HL-60 (cell line): Measurements from ENCODE around the gene IGFBPL1.
"Not testable (repeated sequence)": the region's sequence is repeated elsewhere in the genome, so short reads cannot be mapped to it uniquely, and the experiment has no call there.

Source experiments
- DNase-seq, 2 experiments: peaks; one replicate each; pipeline ENCODE4 v3.0.0-alpha.2; 2010 to 2020; ENCODE audit warnings: low read depth in 1 of 2, low spot score in 1 of 2
- H3K27ac ChIP-seq: fragments of 250-450 bp; sonication (Bioruptor Pico); replicated peaks from 2 replicates; pipeline ENCODE4 v1.5.1; 2020; ENCODE audit warnings: mild to moderate bottlenecking, moderate library complexity
- H3K27me3 ChIP-seq: fragments of 250-450 bp; sonication (Bioruptor Pico); 2 replicates; pipeline ENCODE4 v1.5.1; 2021; ENCODE audit warnings: mild to moderate bottlenecking, moderate library complexity; ENCODE audit not compliant: insufficient read depth, poor library complexity, severe bottlenecking
- H3K4me3 ChIP-seq: replicated peaks from 2 replicates; pipeline ENCODE4 v1.5.1; 2011; ENCODE audit warnings: mild to moderate bottlenecking, control low read depth, low read length; ENCODE audit not compliant: insufficient read depth
- GABPA ChIP-seq: IDR thresholded peaks from 2 replicates; pipeline ENCODE4 v1.6.1; 2012; ENCODE audit warnings: low read depth
- POLR2AphosphoS5 ChIP-seq: IDR thresholded peaks from 2 replicates; pipeline ENCODE4 v1.6.1; 2012; ENCODE audit warnings: low read depth
- SPI1 ChIP-seq: IDR thresholded peaks from 2 replicates; pipeline ENCODE4 v1.6.1; 2012; ENCODE audit warnings: low read depth, mild to moderate bottlenecking, borderline replicate concordance
- TF ChIP-seq, protein P1 (sequence below): IDR thresholded peaks from one replicate; pipeline ENCODE4 v1.5.1; 2011; ENCODE audit warnings: low read length, control low read depth, inconsistent platforms; ENCODE audit not compliant: insufficient read depth
- TF ChIP-seq, protein P2 (sequence below): IDR thresholded peaks from 2 replicates; pipeline ENCODE4 v1.6.1; 2012; ENCODE audit warnings: low read depth; ENCODE audit not compliant: insufficient replicate concordance

Gene IGFBPL1

DNA sequence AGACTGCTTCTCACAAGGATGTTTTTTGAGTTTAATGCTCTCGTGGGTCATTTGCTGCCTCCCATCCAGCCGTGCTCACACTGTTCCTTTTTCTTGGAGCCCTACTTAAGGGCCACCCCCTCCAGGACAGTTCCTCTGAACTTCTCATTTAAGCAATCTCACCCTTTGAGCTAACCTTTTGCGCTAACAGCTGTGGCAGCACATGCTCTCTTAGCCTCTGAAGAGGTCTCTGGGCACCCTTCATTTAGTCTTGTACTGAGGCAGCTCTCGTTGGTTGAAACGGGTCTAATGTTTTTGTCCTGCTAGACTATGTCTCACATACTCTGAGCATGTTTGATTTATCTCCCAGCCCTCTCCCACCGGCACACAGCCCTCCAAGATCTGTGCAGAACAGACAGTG is 19.9 kb downstream of the IGFBPL1 start:
- peaks cover 2% of the 10 kb centered on the region for H3K27me3 ChIP-seq
- H3K4me3 ChIP-seq: no peak overlapping the region
- TF ChIP-seq POLR2AphosphoS5 (no peak), GABPA (no peak), SPI1 (no peak)
- TF ChIP-seq, protein P1, sequence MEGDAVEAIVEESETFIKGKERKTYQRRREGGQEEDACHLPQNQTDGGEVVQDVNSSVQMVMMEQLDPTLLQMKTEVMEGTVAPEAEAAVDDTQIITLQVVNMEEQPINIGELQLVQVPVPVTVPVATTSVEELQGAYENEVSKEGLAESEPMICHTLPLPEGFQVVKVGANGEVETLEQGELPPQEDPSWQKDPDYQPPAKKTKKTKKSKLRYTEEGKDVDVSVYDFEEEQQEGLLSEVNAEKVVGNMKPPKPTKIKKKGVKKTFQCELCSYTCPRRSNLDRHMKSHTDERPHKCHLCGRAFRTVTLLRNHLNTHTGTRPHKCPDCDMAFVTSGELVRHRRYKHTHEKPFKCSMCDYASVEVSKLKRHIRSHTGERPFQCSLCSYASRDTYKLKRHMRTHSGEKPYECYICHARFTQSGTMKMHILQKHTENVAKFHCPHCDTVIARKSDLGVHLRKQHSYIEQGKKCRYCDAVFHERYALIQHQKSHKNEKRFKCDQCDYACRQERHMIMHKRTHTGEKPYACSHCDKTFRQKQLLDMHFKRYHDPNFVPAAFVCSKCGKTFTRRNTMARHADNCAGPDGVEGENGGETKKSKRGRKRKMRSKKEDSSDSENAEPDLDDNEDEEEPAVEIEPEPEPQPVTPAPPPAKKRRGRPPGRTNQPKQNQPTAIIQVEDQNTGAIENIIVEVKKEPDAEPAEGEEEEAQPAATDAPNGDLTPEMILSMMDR: no peak
- TF ChIP-seq, protein P2, sequence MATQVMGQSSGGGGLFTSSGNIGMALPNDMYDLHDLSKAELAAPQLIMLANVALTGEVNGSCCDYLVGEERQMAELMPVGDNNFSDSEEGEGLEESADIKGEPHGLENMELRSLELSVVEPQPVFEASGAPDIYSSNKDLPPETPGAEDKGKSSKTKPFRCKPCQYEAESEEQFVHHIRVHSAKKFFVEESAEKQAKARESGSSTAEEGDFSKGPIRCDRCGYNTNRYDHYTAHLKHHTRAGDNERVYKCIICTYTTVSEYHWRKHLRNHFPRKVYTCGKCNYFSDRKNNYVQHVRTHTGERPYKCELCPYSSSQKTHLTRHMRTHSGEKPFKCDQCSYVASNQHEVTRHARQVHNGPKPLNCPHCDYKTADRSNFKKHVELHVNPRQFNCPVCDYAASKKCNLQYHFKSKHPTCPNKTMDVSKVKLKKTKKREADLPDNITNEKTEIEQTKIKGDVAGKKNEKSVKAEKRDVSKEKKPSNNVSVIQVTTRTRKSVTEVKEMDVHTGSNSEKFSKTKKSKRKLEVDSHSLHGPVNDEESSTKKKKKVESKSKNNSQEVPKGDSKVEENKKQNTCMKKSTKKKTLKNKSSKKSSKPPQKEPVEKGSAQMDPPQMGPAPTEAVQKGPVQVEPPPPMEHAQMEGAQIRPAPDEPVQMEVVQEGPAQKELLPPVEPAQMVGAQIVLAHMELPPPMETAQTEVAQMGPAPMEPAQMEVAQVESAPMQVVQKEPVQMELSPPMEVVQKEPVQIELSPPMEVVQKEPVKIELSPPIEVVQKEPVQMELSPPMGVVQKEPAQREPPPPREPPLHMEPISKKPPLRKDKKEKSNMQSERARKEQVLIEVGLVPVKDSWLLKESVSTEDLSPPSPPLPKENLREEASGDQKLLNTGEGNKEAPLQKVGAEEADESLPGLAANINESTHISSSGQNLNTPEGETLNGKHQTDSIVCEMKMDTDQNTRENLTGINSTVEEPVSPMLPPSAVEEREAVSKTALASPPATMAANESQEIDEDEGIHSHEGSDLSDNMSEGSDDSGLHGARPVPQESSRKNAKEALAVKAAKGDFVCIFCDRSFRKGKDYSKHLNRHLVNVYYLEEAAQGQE: no peak
- no peak for DNase-seq
- H3K27ac ChIP-seq: no peak overlapping the region

- no peak overlapping the region for H3K4me3 ChIP-seq
- TF ChIP-seq GABPA (no peak), POLR2AphosphoS5 (no peak), SPI1 (no peak)
- TF ChIP-seq, protein P1: no peak
- TF ChIP-seq, protein P2: no peak
- H3K27me3 ChIP-seq: no peaks in the 10 kb centered on the region
- no peak for DNase-seq
- no peak overlapping the region for H3K27ac ChIP-seq
Observed at GRCh38 chr9:38401994-38402393, 22.3 kb downstream of the IGFBPL1 start.

DNA sequence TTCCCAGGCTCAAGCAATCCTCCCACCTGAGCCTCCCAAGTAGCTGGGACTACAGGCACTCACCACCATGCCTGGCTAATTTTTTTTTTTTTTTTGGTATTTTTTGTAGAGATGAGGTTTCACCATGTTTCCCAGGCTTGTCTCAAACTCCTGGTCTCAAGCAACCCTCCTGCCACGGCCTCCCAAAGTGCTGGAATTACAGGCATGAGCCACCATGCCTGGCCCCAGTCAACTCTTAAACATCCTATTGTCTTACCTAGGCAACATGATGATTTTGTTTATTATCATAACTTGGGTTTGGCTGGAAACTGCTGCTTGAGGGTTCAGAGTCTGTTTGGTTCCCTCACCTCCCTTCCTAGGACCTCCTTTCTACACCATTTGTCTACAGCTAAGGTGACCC is 25.1 kb downstream of the IGFBPL1 start:
- not testable (repeated sequence) for H3K27ac ChIP-seq, DNase-seq, H3K4me3 ChIP-seq, H3K27me3 ChIP-seq

DNA sequence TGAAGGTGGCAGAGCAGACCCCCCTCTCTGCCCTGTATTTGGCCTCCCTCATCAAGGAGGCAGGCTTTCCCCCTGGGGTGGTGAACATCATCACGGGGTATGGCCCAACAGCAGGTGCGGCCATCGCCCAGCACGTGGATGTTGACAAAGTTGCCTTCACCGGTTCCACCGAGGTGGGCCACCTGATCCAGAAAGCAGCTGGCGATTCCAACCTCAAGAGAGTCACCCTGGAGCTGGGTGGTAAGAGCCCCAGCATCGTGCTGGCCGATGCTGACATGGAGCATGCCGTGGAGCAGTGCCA is 27.9 kb downstream of the IGFBPL1 start:
- Histone ChIP-seq H3K27me3 (no peaks in the 10 kb centered on the region), H3K27ac (no peak overlapping the region), H3K4me3 (no peak overlapping the region)
- TF ChIP-seq, protein P2: no peak
- TF ChIP-seq SPI1 (no peak), POLR2AphosphoS5 (no peak), GABPA (no peak)
- TF ChIP-seq, protein P1: no peak
- DNase-seq: no peak
